Kasumi-1 (cell line): ENCODE results near the gene ALX3.
A peak's percentile ranks its signal among the peaks of the same experiment; 100 is the strongest.
"Not testable (repeated sequence)": the region's sequence is repeated elsewhere in the genome, so short reads cannot be mapped to it uniquely, and the experiment has no call there.

Source experiments
- DNase-seq, 2 experiments: peaks; one replicate each; lab custom pipeline; 2025; lab: John Stamatoyannopoulos, UW

The ALX3 gene

GRCh38 chr1:110089561-110090275 is 19.2 kb upstream of the ALX3 start:
- DNase-seq = no peak

- no peak for DNase-seq
Measured at GRCh38 chr1:110088739-110089316, 18.4 kb upstream of the ALX3 start.

- DNase-seq = peak; percentile 75 to 76
Measured at GRCh38 chr1:110087812-110088738, 17.6 kb upstream of the ALX3 start.

- no peak for DNase-seq
Measured at GRCh38 chr1:110086961-110087360, 16.5 kb upstream of the ALX3 start.

- DNase-seq = no peak
Measured at GRCh38 chr1:110085671-110086070, 15.2 kb upstream of the ALX3 start.

- DNase-seq = peak; percentile 12 to 27
Measured at GRCh38 chr1:110084227-110085078, 14.0 kb upstream of the ALX3 start.

GRCh38 chr1:110083866-110084226 is 13.4 kb upstream of the ALX3 start:
- no peak for DNase-seq

- peak in 1 of 2 experiments; percentile 9 for DNase-seq
Measured at GRCh38 chr1:110083061-110083865, 12.8 kb upstream of the ALX3 start.

- no peak for DNase-seq
Measured at GRCh38 chr1:110082477-110082876, 12.0 kb upstream of the ALX3 start.

GRCh38 chr1:110081061-110081460 is 10.6 kb upstream of the ALX3 start:
- DNase-seq = no peak

- not testable (repeated sequence) for DNase-seq
Measured at GRCh38 chr1:110079995-110080394, 9.5 kb upstream of the ALX3 start.

- no peak for DNase-seq
Measured at GRCh38 chr1:110076789-110077500, 6.5 kb upstream of the ALX3 start.

- DNase-seq = no peak
Measured at GRCh38 chr1:110074166-110074565, 3.7 kb upstream of the ALX3 start.

- DNase-seq = no peak
Measured at GRCh38 chr1:110070282-110070669, 196 bp downstream of the ALX3 start.

GRCh38 chr1:110069404-110070281 is 829 bp downstream of the ALX3 start:
- DNase-seq = no peak

GRCh38 chr1:110068646-110069403 is 1.6 kb downstream of the ALX3 start:
- DNase-seq = no peak

GRCh38 chr1:110067893-110068645 is 2.4 kb downstream of the ALX3 start:
- DNase-seq = no peak

- no peak for DNase-seq
Measured at GRCh38 chr1:110067479-110067892, 3.0 kb downstream of the ALX3 start.
